PFSK-1 (cell line): ENCODE measurements around the gene ADM2.

Experiments used
- FOXP2 ChIP-seq: optimal IDR thresholded peaks from 2 replicates; pipeline ENCODE3; 2011; ENCODE audit warnings: borderline replicate concordance, control low read depth, inconsistent platforms; ENCODE audit not compliant: insufficient read depth; ENCODE audit errors: extremely low read length, extremely low read depth
- POLR2AphosphoS5 ChIP-seq: IDR thresholded peaks from 2 replicates; pipeline ENCODE4 v1.6.1; 2012; ENCODE audit warnings: low read depth, mild to moderate bottlenecking, control low read depth, low read length, moderate library complexity
- REST ChIP-seq, 2 experiments: IDR thresholded peaks; 2 replicates each; pipeline versions ENCODE4 v1.6.1 to v1.8.0; 2011 to 2012; ENCODE audit warnings: low read depth in 2 of 2, low read length in 2 of 2, control low read depth in 1 of 2, inconsistent platforms in 1 of 2, mild to moderate bottlenecking in 1 of 2, moderate library complexity in 1 of 2; ENCODE audit not compliant: insufficient read depth in 1 of 2
- SIN3A ChIP-seq: IDR thresholded peaks from 2 replicates; pipeline ENCODE4 v1.6.1; 2012; ENCODE audit warnings: mild to moderate bottlenecking, low read length, moderate library complexity, borderline replicate concordance; ENCODE audit not compliant: insufficient read depth
- TAF1 ChIP-seq: IDR thresholded peaks from 2 replicates; pipeline ENCODE4 v1.6.1; 2012; ENCODE audit warnings: low read length, control low read depth, borderline replicate concordance; ENCODE audit not compliant: insufficient read depth

Gene ADM2

GRCh38 chr22:50469377-50470305 is 11.7 kb upstream of the ADM2 start:
- TF ChIP-seq TAF1 (no peak), POLR2AphosphoS5 (no peak), SIN3A (no peak), REST (IDR thresholded peaks at IDR 0.05; ENCODE audit: insufficient read depth in 1 of 2, low read depth in 2 of 2, low read length in 2 of 2) (no peak), FOXP2 (no peak)

- TF ChIP-seq REST (IDR thresholded peaks at IDR 0.05; ENCODE audit: insufficient read depth in 1 of 2, low read depth in 2 of 2, low read length in 2 of 2) = no peak
- TF ChIP-seq TAF1 = no peak
- TF ChIP-seq POLR2AphosphoS5 = no peak
- no peak for TF ChIP-seq SIN3A
- no peak for TF ChIP-seq FOXP2
Observed at GRCh38 chr22:50470491-50470890, 10.9 kb upstream of the ADM2 start.

- TF ChIP-seq TAF1 = no peak
- no peak for TF ChIP-seq SIN3A
- TF ChIP-seq POLR2AphosphoS5 = no peak
- TF ChIP-seq FOXP2 = no peak
- TF ChIP-seq REST (IDR thresholded peaks at IDR 0.05; ENCODE audit: insufficient read depth in 1 of 2, low read depth in 2 of 2, low read length in 2 of 2) = no peak
Observed at GRCh38 chr22:50471197-50471847, 10.0 kb upstream of the ADM2 start.

DNA sequence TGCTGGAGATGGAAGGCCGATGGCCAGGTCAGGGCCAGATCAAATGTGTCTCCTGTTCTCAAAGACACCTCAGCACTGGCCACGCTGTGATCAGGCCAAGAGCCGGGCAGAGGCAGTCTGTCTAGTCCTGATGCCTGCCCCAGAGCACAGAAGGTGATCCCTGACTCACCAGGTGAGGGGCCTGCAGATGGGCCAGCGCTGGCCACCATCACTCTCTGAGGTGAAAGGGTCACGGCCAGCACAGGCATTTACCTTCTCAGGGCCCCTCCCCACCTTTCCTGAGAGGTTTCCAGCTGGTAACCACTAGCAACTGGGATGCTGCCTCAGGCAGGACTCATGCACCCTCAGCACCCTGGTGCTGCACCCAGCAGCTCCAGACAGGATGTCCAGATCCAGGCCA is 9.4 kb upstream of the ADM2 start:
- no peak for TF ChIP-seq REST (IDR thresholded peaks at IDR 0.05; ENCODE audit: insufficient read depth in 1 of 2, low read depth in 2 of 2, low read length in 2 of 2)

- no peak for TF ChIP-seq POLR2AphosphoS5
- TF ChIP-seq REST (IDR thresholded peaks at IDR 0.05; ENCODE audit: insufficient read depth in 1 of 2, low read depth in 2 of 2, low read length in 2 of 2) = no peak
- no peak for TF ChIP-seq TAF1
- TF ChIP-seq SIN3A = no peak
- TF ChIP-seq FOXP2 = no peak
Observed at GRCh38 chr22:50473088-50473487, 8.3 kb upstream of the ADM2 start.
